Measurements from ENCODE around the gene FYN.

The FYN gene

DNA sequence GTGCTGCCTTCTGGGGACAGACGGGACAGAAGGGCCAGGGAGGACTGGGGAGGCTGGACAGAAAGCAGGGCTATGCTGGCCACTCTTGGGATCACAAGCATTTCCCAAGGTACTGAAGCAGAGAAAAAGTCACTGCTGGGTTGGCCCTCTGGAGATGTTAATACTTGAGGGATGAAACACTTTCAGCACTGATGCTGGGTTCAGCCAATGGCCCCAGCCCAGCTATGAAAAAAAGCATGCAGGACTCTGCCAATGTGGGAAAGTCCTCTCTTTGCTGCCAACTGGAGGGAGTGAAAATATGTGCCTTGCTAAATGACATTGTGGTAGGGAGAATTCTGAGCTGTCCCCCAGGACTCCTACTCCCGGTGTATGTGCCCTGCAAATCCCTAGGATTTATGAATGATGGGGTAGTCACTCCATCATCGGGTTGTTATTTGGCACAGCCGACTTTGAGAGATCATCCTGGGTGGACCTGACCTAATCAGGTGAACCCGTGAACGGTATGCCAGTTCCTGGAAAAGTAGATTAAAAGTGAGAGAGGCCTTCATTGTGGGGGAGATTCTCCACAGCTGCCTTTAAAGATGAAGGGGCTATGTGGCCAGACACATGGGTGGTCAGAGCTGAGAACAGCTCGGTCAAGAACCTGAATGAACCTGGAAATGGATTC lies 147.7 kb downstream of the FYN start:
- no peaks in the 10 kb centered on the region for H3K27me3 ChIP-seq (ENCODE audit: insufficient read depth, low read length)
- no peak overlapping the region for H3K4me3 ChIP-seq (ENCODE audit: low read length)
- peaks cover 17% of the 10 kb centered on the region for H3K36me3 ChIP-seq (ENCODE audit: insufficient read depth, low read length)
- H3K4me1 ChIP-seq (ENCODE audit: insufficient read depth, low read length): peaks cover 12% of the 10 kb centered on the region
- peaks cover 5% of the 10 kb centered on the region for H3K9me3 ChIP-seq (ENCODE audit: low read length)
- no peak overlapping the region for H2AFZ ChIP-seq (ENCODE audit: low read depth, low read length)

DNA sequence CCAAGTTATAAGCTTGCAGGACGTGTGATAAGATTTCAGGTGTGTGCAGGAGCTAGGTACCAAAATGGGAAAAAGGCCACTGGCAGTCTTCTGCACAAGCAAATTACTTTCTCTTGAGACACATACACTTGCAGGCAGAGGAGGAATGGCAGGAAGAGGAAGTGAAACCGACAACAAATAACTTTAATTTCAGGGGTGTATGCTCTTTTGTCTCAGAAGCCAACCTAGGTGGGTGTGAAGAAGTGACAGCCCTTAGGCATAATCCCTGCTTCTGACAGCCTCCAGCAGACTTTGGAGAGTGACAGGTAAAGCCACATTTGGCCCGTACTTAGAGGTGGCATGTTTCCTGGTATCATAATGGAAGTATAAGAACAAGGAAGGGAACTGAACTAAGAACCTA lies 148.7 kb downstream of the FYN start:
- peaks cover 24% of the 10 kb centered on the region for H3K36me3 ChIP-seq (ENCODE audit: insufficient read depth, low read length)
- H3K27me3 ChIP-seq (ENCODE audit: insufficient read depth, low read length): no peaks in the 10 kb centered on the region
- peaks cover 1% of the 10 kb centered on the region for H3K4me1 ChIP-seq (ENCODE audit: insufficient read depth, low read length)
- H3K4me3 ChIP-seq (ENCODE audit: low read length): no peak overlapping the region
- H2AFZ ChIP-seq (ENCODE audit: low read depth, low read length): no peak overlapping the region
- H3K9me3 ChIP-seq (ENCODE audit: low read length): peaks cover 5% of the 10 kb centered on the region

- no peak overlapping the region for H2AFZ ChIP-seq (ENCODE audit: low read depth, low read length)
- no peaks in the 10 kb centered on the region for H3K27me3 ChIP-seq (ENCODE audit: insufficient read depth, low read length)
- H3K4me3 ChIP-seq (ENCODE audit: low read length): no peak overlapping the region
- no peaks in the 10 kb centered on the region for H3K4me1 ChIP-seq (ENCODE audit: insufficient read depth, low read length)
- peaks cover 5% of the 10 kb centered on the region for H3K9me3 ChIP-seq (ENCODE audit: low read length)
- peaks cover 28% of the 10 kb centered on the region for H3K36me3 ChIP-seq (ENCODE audit: insufficient read depth, low read length)
These were observed 149.2 kb downstream of the FYN start for GRCh38 chr6:111724039-111724438.

DNA sequence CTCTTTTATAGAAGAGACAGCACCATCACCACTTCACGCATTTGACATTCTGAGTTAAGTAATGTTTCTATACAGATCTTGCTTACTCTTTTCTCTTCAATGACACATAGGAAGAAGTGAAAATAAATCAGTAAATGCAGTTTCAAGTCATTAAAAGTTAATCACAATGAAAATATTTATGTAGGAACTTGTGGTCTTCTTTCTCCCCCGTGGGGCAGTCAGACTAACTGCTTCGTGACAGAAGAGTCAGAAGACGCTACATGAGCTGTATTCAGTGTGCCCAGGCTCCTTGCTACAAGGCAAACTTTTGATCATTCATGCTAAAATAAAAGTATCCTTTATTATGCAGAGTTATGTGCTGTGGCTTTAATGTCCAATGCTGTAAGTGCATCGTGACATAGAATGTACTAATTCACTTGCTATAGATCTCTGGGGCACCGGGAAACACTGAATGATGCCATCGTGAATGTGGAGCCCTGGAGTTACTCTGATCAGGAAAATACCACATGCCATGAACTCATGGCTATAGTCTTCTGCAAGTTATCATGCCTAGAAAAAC lies 149.8 kb downstream of the FYN start:
- Histone ChIP-seq H3K9me3 (ENCODE audit: low read length) (peaks cover 5% of the 10 kb centered on the region), H3K4me3 (ENCODE audit: low read length) (no peak overlapping the region), H3K4me1 (ENCODE audit: insufficient read depth, low read length) (no peaks in the 10 kb centered on the region), H2AFZ (ENCODE audit: low read depth, low read length) (no peak overlapping the region), H3K36me3 (ENCODE audit: insufficient read depth, low read length) (peaks cover 34% of the 10 kb centered on the region), H3K27me3 (ENCODE audit: insufficient read depth, low read length) (no peaks in the 10 kb centered on the region)

- Histone ChIP-seq H3K4me3 (ENCODE audit: low read length) (no peak overlapping the region), H3K4me1 (ENCODE audit: insufficient read depth, low read length) (no peaks in the 10 kb centered on the region), H3K36me3 (ENCODE audit: insufficient read depth, low read length) (peaks cover 44% of the 10 kb centered on the region)
These were observed 151.0 kb downstream of the FYN start for GRCh38 chr6:111722179-111722731.

DNA sequence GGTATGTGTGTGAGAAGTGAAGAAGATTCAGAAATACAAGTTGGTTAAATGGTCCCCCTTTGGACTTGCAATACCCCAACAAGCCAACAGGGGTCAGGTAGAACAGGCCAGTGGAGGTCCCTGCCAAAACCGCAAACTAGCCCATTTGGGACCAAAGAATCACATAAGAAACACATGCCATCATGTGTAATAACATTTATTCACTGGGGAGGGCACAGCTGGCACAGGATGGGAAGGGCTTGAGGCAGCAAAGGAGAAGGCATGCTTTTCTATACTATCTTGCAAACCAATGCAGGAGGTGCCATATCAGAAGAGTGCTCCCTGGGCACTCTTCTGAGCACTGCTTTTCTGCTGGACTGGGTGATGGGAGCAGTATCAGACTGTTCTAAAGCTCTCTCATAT lies 151.5 kb downstream of the FYN start:
- peaks cover 41% of the 10 kb centered on the region for H3K36me3 ChIP-seq (ENCODE audit: insufficient read depth, low read length)
- H3K4me1 ChIP-seq (ENCODE audit: insufficient read depth, low read length): no peaks in the 10 kb centered on the region
- peaks cover 3% of the 10 kb centered on the region for H3K9me3 ChIP-seq (ENCODE audit: low read length)
- H3K4me3 ChIP-seq (ENCODE audit: low read length): no peak overlapping the region
- H2AFZ ChIP-seq (ENCODE audit: low read depth, low read length): no peak overlapping the region
- H3K27me3 ChIP-seq (ENCODE audit: insufficient read depth, low read length): no peaks in the 10 kb centered on the region

More at GRCh38 chr6:111722179-111722731, 151.0 kb downstream of the FYN start:
- peaks cover 5% of the 10 kb centered on the region for H3K9me3 ChIP-seq (ENCODE audit: low read length)
- no peak overlapping the region for H2AFZ ChIP-seq (ENCODE audit: low read depth, low read length)
- H3K27me3 ChIP-seq (ENCODE audit: insufficient read depth, low read length): no peaks in the 10 kb centered on the region

DNA sequence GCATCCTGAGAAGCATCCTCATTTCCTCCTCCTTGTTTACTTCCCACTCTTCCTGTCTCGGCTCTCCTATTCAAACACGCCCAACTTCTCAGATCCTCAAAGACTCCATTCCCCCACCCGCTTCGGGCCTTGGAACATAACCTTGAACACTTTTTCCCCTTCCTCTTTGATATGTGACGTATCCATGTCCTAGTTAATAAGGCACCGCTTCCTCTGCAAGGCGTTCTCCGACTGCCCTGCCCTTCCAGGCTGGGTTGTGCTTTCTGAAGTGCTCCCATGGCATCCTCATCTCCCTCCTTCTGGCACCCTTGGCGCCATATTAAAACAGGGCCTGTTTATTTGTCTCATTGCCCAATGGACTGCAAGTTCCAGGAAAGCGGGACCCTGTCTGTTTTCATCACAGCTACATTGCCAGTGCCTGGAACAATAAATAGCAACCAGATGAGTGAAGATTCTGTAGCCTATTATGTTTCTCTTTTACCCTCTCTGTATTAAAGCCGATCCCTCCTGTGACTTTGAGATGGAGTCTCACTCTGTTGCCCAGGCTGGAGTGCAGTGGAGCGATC lies 152.2 kb downstream of the FYN start:
- H3K27me3 ChIP-seq (ENCODE audit: insufficient read depth, low read length): no peaks in the 10 kb centered on the region
- no peak overlapping the region for H3K4me3 ChIP-seq (ENCODE audit: low read length)
- no peaks in the 10 kb centered on the region for H3K4me1 ChIP-seq (ENCODE audit: insufficient read depth, low read length)
- peaks cover 3% of the 10 kb centered on the region for H3K9me3 ChIP-seq (ENCODE audit: low read length)
- peaks cover 37% of the 10 kb centered on the region for H3K36me3 ChIP-seq (ENCODE audit: insufficient read depth, low read length)
- H2AFZ ChIP-seq (ENCODE audit: low read depth, low read length): no peak overlapping the region

GRCh38 chr6:111718990-111719389 lies 154.3 kb downstream of the FYN start:
- Histone ChIP-seq H3K36me3 (ENCODE audit: insufficient read depth, low read length) (peaks cover 55% of the 10 kb centered on the region), H3K4me1 (ENCODE audit: insufficient read depth, low read length) (no peaks in the 10 kb centered on the region), H3K4me3 (ENCODE audit: low read length) (no peak overlapping the region), H2AFZ (ENCODE audit: low read depth, low read length) (no peak overlapping the region), H3K27me3 (ENCODE audit: insufficient read depth, low read length) (no peaks in the 10 kb centered on the region), H3K9me3 (ENCODE audit: low read length) (peaks cover 3% of the 10 kb centered on the region)

GRCh38 chr6:111718326-111718725 lies 154.9 kb downstream of the FYN start:
- Histone ChIP-seq H3K27me3 (ENCODE audit: insufficient read depth, low read length) (no peaks in the 10 kb centered on the region), H3K36me3 (ENCODE audit: insufficient read depth, low read length) (peaks cover 62% of the 10 kb centered on the region), H3K9me3 (ENCODE audit: low read length) (peaks cover 3% of the 10 kb centered on the region), H2AFZ (ENCODE audit: low read depth, low read length) (no peak overlapping the region), H3K4me3 (ENCODE audit: low read length) (no peak overlapping the region), H3K4me1 (ENCODE audit: insufficient read depth, low read length) (no peaks in the 10 kb centered on the region)

- Histone ChIP-seq H3K36me3 (ENCODE audit: insufficient read depth, low read length) (peaks cover 68% of the 10 kb centered on the region), H3K9me3 (ENCODE audit: low read length) (peaks cover 3% of the 10 kb centered on the region), H3K27me3 (ENCODE audit: insufficient read depth, low read length) (no peaks in the 10 kb centered on the region), H3K4me3 (ENCODE audit: low read length) (no peak overlapping the region), H2AFZ (ENCODE audit: low read depth, low read length) (no peak overlapping the region), H3K4me1 (ENCODE audit: insufficient read depth, low read length) (no peaks in the 10 kb centered on the region)
These were observed 155.6 kb downstream of the FYN start for GRCh38 chr6:111717621-111718020.

GRCh38 chr6:111716325-111716724 lies 156.9 kb downstream of the FYN start:
- no peak overlapping the region for H2AFZ ChIP-seq (ENCODE audit: low read depth, low read length)
- H3K9me3 ChIP-seq (ENCODE audit: low read length): no peaks in the 10 kb centered on the region
- H3K27me3 ChIP-seq (ENCODE audit: insufficient read depth, low read length): no peaks in the 10 kb centered on the region
- H3K36me3 ChIP-seq (ENCODE audit: insufficient read depth, low read length): peaks cover 81% of the 10 kb centered on the region
- peaks cover 3% of the 10 kb centered on the region for H3K4me1 ChIP-seq (ENCODE audit: insufficient read depth, low read length)
- H3K4me3 ChIP-seq (ENCODE audit: low read length): no peak overlapping the region

DNA sequence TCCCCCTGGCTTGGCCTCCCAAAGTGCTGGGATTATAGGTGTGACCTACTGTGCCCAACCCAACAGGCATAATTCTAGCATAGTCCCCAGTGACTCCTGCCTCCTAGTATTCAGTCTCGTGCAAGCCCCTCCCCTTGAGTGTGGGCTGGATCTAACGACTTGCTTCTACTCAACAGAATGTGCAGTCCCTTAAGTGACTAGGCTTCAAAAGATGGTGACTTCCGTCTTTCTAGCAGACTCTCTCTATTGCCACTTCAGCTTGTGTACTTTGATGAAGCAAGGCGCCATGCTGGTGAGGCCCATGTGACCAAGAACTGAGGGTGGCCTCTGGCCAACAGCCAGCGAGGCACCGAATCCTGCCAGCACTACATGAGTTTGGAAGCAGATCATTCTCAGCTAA lies 157.9 kb downstream of the FYN start:
- no peak overlapping the region for H3K4me3 ChIP-seq (ENCODE audit: low read length)
- H3K4me1 ChIP-seq (ENCODE audit: insufficient read depth, low read length): peaks cover 8% of the 10 kb centered on the region
- no peaks in the 10 kb centered on the region for H3K27me3 ChIP-seq (ENCODE audit: insufficient read depth, low read length)
- H3K36me3 ChIP-seq (ENCODE audit: insufficient read depth, low read length): peaks cover 77% of the 10 kb centered on the region
- no peaks in the 10 kb centered on the region for H3K9me3 ChIP-seq (ENCODE audit: low read length)
- no peak overlapping the region for H2AFZ ChIP-seq (ENCODE audit: low read depth, low read length)

DNA sequence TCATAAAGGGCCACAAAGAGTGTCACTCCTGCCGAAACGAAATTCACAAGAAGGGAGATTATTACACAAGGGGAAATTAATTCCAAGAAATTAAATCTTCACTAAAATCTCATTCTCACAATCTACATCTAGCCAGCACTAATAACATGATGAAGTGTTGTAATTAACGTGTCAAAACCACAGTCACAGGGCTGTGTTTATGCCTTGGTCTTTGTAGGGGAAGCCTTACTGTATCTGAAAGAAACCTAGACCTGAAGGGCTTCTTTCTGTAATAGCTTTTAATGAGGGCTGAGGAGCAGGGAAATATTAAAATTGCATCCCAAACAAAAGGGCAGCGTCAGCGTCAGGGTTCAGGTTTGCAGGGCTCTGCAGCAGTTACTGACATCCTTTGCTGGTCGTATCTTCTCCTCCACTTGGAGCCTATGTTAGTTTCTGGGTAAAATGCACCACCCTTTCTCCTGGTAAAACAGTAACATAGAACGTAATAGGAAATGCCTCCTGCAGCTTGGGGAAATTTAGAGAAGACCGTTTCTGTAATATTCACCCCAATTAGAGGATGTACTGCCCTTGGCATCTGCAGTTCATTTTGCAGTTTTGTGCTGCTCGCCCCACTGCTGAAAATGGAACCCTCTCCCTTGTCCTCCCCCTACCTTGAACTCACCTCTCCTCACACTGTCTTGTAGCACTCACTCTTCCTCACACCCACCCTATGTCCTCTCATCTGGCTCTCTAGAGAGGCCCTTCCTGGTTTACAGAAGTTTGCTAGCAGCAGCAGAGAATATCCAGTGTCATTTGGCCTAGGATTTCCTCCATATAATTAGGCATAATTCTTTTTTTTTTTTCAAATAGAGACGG lies 158.6 kb downstream of the FYN start:
- Histone ChIP-seq H3K27me3 (ENCODE audit: insufficient read depth, low read length) (no peaks in the 10 kb centered on the region), H3K4me1 (ENCODE audit: insufficient read depth, low read length) (peaks cover 12% of the 10 kb centered on the region), H2AFZ (ENCODE audit: low read depth, low read length) (no peak overlapping the region), H3K4me3 (ENCODE audit: low read length) (no peak overlapping the region), H3K9me3 (ENCODE audit: low read length) (no peaks in the 10 kb centered on the region), H3K36me3 (ENCODE audit: insufficient read depth, low read length) (peaks cover 71% of the 10 kb centered on the region)

Measured in neuron (in vitro differentiated cells).